A204.1 (cell line): ENCODE data around the gene ZDHHC3.

Experiments
- FAIRE-seq: peaks from 2 replicates; lab custom pipeline; 2012; peaks lifted over from hg19 to GRCh38; lab: Jason Lieb, UNC

Gene ZDHHC3, protein sequence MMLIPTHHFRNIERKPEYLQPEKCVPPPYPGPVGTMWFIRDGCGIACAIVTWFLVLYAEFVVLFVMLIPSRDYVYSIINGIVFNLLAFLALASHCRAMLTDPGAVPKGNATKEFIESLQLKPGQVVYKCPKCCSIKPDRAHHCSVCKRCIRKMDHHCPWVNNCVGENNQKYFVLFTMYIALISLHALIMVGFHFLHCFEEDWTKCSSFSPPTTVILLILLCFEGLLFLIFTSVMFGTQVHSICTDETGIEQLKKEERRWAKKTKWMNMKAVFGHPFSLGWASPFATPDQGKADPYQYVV

DNA sequence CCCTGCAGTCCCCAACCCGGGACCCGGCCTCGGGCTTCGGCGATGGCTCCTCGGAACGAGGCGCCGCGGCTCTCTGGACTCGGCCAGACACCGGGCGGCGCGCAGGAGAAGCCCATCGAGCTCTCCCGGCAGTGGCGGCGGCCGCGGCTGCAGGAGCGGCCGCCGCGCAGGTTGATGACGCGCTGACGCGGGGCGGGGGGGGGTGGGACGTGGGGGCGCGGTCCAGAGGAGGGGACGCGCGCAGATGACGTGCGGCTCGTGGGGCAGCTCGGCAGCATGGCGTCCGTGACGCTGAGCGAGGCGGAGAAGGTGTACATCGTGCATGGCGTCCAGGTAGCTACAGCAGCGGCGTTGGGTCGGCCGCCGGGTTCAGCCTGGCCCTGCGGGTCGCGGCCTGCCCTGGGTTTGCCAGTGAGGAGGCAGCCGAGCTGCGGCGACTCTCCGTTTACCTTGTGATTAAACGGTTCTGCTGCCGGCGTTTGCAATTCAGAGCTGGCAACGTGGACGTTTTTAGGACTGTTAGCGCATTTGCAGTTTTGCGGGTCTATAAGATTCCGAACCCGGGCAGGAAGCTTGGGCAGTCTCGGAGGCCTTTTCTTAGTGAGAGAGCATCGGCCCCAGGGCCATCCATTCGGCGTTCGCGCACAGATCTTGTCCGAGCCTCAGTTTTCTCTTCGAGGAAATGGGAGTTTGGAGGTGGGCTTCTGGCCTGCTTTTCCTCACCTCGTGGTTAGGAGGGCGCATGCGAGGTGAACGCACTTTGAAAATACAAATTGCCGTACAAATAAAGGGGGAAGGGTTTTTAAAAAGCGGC is at the start of gene ZDHHC3, which contains the start of gene EXOSC7:
ZDHHC3 (minus strand) TSS at position 173 of the 814 bp plus-strand sequence. CDS start 16,738 bp downstream, outside the sequence.
EXOSC7 (plus strand) TSS at position 243 of the 814 bp plus-strand sequence; CDS start at position 277, 34 bp downstream.
- no peak for FAIRE-seq

GRCh38 chr3:45024542-45025255 is 48.7 kb upstream of the ZDHHC3 start:
- FAIRE-seq: no peak

- FAIRE-seq: no peak
Measured at GRCh38 chr3:45023675-45024074, 47.7 kb upstream of the ZDHHC3 start.

DNA sequence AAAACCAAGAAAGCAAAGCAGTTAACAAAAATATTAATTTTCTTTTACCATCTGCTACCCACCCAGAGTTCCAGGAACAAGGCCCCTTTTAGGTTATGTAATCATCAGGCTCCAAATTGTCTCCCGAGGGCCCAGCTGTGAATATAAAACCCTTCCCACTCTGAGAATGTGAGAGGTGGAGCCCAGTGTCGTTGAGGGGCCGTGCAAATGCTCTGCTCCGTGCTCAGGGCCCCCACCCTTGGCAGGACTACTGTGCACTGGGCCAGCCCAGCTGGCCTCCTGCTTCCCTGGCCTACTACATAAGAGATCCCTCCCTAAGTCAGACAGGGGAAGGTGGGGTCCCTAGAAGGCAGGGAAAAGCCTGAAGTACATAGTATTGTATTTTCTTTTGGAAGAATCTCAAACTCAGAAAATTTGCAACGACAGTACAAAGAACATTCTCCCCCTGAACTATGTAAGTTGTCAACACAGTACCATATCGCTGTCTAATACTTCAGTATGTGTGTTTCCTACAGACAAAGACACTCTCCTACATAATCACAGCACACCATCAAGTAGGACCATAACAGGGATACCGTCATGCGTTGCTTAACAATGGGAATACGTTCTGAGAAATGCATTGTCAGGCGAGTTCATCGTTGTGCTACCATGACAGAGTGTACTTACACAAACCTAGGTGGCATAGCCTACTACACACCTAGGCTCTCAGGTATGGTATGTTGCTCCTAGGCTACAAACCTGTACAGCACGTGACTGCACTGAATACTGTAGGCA is 45.7 kb upstream of the ZDHHC3 start:
- FAIRE-seq: no peak

GRCh38 chr3:45020534-45020933 is 44.6 kb upstream of the ZDHHC3 start:
- FAIRE-seq: no peak

GRCh38 chr3:45017821-45018220 is 41.8 kb upstream of the ZDHHC3 start:
- no peak for FAIRE-seq

DNA sequence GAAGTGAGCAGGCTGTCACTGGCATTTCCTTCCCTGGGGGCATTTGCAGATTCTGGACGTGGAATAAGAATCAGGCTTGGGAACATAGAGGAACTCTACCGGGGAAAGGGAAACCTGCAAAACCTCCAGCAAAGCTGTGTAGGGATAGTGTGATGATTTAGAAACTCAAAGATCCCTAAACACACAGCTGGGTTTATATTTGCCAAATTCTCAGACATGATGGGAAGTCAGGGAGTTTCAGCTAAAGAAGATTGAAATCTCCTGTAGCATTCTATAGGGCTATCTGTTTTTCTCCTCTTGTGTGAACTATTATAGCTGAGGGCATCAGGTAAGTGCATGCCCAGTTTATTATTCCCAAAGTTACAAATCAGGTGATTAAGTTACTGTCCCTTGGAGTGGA is 40.9 kb upstream of the ZDHHC3 start:
- no peak for FAIRE-seq

GRCh38 chr3:45012577-45012976 is 36.6 kb upstream of the ZDHHC3 start:
- FAIRE-seq: no peak

- FAIRE-seq: no peak
Measured at GRCh38 chr3:45011756-45012508, 36.0 kb upstream of the ZDHHC3 start.

DNA sequence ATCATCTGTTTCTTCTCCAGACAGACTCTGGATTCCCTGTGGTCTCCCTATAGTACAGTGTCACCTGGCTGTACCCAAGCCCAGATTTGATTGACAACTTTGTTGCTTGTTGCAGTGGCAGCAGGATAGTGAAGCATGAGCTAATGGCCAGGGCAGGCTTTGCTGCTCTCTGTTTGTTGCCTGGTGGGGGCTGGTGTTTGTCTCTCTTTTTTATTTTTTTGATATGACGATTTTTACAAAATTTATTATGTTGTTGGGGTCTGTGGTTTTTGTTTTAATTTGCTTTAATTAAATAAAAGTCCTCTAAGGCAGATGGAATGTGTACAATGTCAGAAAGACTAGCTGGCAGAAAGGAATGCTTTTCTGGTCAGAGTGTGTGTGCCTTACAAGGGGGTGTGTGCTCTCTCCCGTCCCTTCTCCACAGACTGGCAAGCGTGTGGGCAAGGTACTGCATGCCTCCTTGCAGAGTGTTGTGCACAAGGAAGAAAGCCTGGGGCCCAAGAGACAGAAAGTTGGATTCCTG is 34.9 kb upstream of the ZDHHC3 start:
- FAIRE-seq: no peak

GRCh38 chr3:45009868-45010267 is 33.9 kb upstream of the ZDHHC3 start:
- FAIRE-seq: no peak

DNA sequence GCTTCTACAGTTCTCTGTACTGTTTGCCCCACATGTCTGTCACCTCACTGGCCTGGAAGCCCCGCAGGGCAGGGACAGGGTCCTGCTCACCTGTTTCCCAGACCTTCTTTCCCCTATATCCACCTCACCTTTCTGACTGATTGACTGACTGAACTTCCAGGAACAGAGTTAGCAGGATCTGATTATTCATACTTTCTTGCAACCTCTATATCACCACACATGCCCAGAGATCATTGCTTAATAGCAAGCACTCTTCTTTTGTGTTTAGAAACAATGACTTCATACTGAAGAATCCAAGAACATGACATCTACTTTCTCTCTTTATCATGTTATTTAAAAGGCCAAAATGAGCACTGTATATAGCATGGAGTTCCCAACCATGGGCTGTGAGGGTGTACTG is 32.1 kb upstream of the ZDHHC3 start:
- no peak for FAIRE-seq

DNA sequence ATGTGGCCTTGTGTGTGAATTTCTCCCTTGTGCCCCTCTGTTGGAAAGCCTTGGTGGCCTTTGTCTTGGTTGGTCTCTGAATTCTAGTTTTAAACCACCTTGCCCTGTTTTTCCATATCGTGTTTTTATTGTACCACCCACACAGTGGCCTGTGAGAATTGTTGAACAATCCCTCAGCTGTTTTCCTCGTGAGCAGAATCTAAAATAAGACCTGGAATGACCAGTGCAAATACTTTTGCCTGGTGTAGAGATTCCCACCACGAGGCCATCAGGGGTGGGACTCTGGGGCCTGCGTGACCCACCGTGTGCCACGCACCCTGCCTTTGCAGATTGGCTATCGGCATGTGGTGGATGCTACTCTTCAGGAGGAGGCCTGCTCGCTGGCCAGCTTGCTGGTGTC is 31.1 kb upstream of the ZDHHC3 start:
- FAIRE-seq: no peak

GRCh38 chr3:45003859-45004258 is 27.9 kb upstream of the ZDHHC3 start:
- FAIRE-seq: no peak

- FAIRE-seq: no peak
Measured at GRCh38 chr3:45003406-45003805, 27.4 kb upstream of the ZDHHC3 start.

GRCh38 chr3:45002720-45003119 is 26.7 kb upstream of the ZDHHC3 start:
- FAIRE-seq: no peak

DNA sequence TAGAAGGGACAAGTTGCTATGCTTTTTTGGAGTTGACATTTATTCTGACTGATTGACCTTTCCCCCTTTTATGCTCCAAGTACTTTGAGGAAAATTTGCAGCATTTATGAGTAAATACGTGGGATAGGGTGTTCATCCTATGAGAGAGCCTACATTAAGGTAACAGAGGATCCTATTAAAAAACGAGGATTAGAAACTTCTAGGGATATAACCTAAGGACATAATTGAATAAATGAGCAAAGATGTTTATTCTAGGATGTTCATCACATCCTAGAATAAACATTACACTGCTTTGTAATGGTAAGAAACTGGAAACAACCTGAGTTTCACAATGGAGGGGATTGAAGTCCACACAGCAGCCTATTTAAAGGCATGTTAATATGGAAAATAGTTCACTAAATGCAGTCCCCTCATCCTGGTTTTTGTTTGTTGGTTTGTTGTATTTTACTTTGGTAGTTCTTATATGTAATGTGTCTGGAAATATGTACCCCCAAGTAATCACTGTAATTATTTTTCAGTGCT is 26.2 kb upstream of the ZDHHC3 start:
- no peak for FAIRE-seq

GRCh38 chr3:45001738-45002137 is 25.8 kb upstream of the ZDHHC3 start:
- no peak for FAIRE-seq

DNA sequence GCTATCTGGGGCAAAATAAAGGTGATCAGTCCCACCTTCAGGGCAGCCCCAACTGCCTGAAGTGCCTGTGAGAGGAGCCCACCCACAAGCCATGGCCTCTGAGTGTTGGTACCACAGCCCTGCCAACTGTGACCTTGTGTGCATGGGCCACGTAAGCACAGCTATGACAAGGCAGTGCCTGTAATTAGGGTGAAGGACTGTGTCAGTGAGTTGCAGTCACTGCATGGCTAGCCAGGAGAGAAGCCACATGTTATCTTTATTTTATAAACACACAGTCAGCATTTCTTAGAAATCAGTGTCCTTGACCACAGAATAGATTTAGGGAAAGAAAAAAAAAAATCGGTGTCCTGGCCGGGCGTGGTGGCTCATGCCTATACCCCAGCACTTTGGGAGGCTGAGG is 24.8 kb upstream of the ZDHHC3 start:
- FAIRE-seq: no peak

GRCh38 chr3:44999782-45000181 is 23.8 kb upstream of the ZDHHC3 start:
- no peak for FAIRE-seq

GRCh38 chr3:44996556-44996969 is 20.6 kb upstream of the ZDHHC3 start:
- FAIRE-seq: no peak
